ENCODE results near the gene LIPM.
A peak's percentile ranks its signal among the peaks of the same experiment; 100 is the strongest.
"Not testable (repeated sequence)": the region's sequence is repeated elsewhere in the genome, so short reads cannot be mapped to it uniquely, and the experiment has no call there.

The LIPM gene

DNA sequence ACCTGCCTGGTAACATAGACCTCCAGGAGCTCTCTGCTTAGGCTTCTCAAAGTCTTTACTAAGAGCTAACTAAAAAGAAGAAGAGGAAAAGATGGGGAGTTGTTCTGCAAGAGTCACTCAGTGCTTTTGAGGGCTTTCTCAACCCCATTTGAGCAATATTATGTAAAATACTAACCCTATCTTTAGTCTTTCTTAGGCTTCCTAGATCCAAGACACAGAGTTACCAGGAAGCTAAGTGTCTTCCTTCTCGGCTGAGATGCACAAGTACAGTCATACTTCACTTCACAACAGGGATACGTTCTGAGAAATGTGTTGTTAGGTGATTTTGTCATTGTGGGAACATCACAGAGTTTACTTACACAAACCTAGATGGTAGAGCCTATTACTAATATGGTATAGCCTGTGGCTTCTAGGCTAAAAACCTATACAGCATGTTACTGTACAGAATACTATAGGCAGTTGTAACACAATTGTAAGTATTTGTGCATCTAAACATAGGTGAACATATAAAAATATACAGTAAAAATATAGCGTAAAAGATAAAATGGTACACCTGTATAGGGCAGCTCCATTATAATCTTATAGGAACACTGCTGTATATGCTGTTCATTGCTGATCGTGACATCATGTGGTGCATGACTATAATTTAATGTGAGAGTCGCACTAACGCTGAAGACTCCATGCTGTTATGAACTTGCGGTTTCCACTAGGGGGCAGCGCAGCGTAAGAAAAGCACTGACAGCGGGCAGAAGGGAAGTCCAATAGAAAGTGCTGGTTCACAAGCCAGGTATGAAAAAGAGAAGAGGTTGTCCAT is 32.8 kb downstream of the LIPM start:
- H3K36me3 ChIP-seq (ENCODE audit: insufficient read depth, low read length), result no peaks in the 10 kb centered on the region
- ATAC-seq (ENCODE audit: insufficient read depth, low read depth) (peak; percentile 99), DNase-seq (peak; percentile 85)
- no peak overlapping the region for H3K27ac ChIP-seq (ENCODE audit: low read length)
- no peak overlapping the region for H2AFZ ChIP-seq (ENCODE audit: low read depth, low read length)
- H3K79me2 ChIP-seq (ENCODE audit: insufficient read depth, low read length), result no peaks in the 10 kb centered on the region
- H3K9me3 ChIP-seq (ENCODE audit: insufficient read depth, low read length, severe bottlenecking), result no peaks in the 10 kb centered on the region
- no peak overlapping the region for H3K9ac ChIP-seq (ENCODE audit: low read depth, low read length)
- H3K4me1 ChIP-seq (ENCODE audit: insufficient read depth, low read length), result 0 out of 2 replicates have a peak, but pooled peaks cover 3% of the 10 kb centered on the region
- H3K4me3 ChIP-seq (ENCODE audit: low read depth in 1 of 2, low read length in 2 of 2), result no peak overlapping the region
- H3K4me2 ChIP-seq (ENCODE audit: insufficient read depth, low read length), result no peak overlapping the region
- TF ChIP-seq, protein P1, sequence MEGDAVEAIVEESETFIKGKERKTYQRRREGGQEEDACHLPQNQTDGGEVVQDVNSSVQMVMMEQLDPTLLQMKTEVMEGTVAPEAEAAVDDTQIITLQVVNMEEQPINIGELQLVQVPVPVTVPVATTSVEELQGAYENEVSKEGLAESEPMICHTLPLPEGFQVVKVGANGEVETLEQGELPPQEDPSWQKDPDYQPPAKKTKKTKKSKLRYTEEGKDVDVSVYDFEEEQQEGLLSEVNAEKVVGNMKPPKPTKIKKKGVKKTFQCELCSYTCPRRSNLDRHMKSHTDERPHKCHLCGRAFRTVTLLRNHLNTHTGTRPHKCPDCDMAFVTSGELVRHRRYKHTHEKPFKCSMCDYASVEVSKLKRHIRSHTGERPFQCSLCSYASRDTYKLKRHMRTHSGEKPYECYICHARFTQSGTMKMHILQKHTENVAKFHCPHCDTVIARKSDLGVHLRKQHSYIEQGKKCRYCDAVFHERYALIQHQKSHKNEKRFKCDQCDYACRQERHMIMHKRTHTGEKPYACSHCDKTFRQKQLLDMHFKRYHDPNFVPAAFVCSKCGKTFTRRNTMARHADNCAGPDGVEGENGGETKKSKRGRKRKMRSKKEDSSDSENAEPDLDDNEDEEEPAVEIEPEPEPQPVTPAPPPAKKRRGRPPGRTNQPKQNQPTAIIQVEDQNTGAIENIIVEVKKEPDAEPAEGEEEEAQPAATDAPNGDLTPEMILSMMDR (IDR thresholded peaks at IDR 0.05; ENCODE audit: borderline replicate concordance, extremely low read depth, low read length, poor library complexity, severe bottlenecking), result peak; percentile 96
- no peak for TF ChIP-seq EZH2 (IDR thresholded peaks at IDR 0.05; ENCODE audit: borderline replicate concordance, low read depth, low read length, severe bottlenecking)
- H3K27me3 ChIP-seq (ENCODE audit: insufficient read depth, low read length, poor library complexity), result peaks cover 31% of the 10 kb centered on the region
- no peaks in the 10 kb centered on the region for H4K20me1 ChIP-seq (ENCODE audit: insufficient read depth, low read length)

DNA sequence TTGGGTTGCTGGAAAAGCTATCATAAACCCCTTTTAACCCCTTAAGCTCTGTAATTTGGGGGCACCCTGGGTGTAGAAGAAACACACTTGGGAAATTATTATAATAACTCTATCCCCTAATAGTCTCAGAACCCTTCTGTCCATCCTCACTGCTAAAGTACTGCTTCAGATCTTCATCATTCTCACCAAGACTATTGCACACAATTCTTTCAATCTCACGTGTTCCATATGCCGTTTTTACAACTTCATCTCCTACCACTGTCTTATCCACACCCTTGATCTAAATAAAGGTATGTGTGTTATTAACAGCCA is 33.3 kb downstream of the LIPM start:
- TF ChIP-seq EZH2 (IDR thresholded peaks at IDR 0.05; ENCODE audit: borderline replicate concordance, low read depth, low read length, severe bottlenecking), result no peak
- TF ChIP-seq, protein P1 (IDR thresholded peaks at IDR 0.05; ENCODE audit: borderline replicate concordance, extremely low read depth, low read length, poor library complexity, severe bottlenecking), result no peak
- Histone ChIP-seq H3K4me3 (ENCODE audit: low read depth in 1 of 2, low read length in 2 of 2) (no peak overlapping the region), H3K9me3 (ENCODE audit: insufficient read depth, low read length, severe bottlenecking) (no peaks in the 10 kb centered on the region), H3K27me3 (ENCODE audit: insufficient read depth, low read length, poor library complexity) (peaks cover 27% of the 10 kb centered on the region), H3K9ac (ENCODE audit: low read depth, low read length) (no peak overlapping the region), H3K4me2 (ENCODE audit: insufficient read depth, low read length) (no peak overlapping the region), H3K4me1 (ENCODE audit: insufficient read depth, low read length) (0 out of 2 replicates have a peak, but pooled peaks cover 3% of the 10 kb centered on the region), H4K20me1 (ENCODE audit: insufficient read depth, low read length) (no peaks in the 10 kb centered on the region), H3K36me3 (ENCODE audit: insufficient read depth, low read length) (no peaks in the 10 kb centered on the region), H3K27ac (ENCODE audit: low read length) (no peak overlapping the region), H2AFZ (ENCODE audit: low read depth, low read length) (no peak overlapping the region), H3K79me2 (ENCODE audit: insufficient read depth, low read length) (no peaks in the 10 kb centered on the region)
- DNase-seq (no peak), ATAC-seq (ENCODE audit: insufficient read depth, low read depth) (no peak; the same call in 2 of the 3 replicates)

DNA sequence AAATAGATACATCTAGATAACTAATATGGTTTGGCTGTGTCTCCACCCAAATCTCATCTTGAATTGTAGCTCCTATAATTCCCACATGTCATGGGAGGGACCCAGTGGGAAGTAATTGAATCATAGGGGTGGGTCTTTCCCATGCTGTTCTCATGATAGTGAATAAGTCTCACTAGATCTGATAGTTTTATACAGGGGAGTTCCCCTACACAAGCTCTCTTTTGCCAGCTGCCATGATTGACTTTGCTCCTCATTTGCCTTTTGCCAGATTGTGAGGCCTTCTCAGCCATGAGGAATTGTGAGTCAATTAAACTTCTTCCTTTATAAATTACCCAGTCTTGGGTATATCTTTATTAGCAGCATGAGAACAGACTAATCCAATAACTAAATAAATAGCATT is 35.1 kb downstream of the LIPM start:
- H3K4me2 ChIP-seq (ENCODE audit: insufficient read depth, low read length); ATAC-seq (ENCODE audit: insufficient read depth, low read depth); DNase-seq; H3K4me1 ChIP-seq (ENCODE audit: insufficient read depth, low read length); H3K27ac ChIP-seq (ENCODE audit: low read length); H3K9me3 ChIP-seq (ENCODE audit: insufficient read depth, low read length, severe bottlenecking); H2AFZ ChIP-seq (ENCODE audit: low read depth, low read length); H3K4me3 ChIP-seq (ENCODE audit: low read depth in 1 of 2, low read length in 2 of 2); H3K79me2 ChIP-seq (ENCODE audit: insufficient read depth, low read length); H4K20me1 ChIP-seq (ENCODE audit: insufficient read depth, low read length); H3K9ac ChIP-seq (ENCODE audit: low read depth, low read length); H3K36me3 ChIP-seq (ENCODE audit: insufficient read depth, low read length): not testable (repeated sequence)
- H3K27me3 ChIP-seq (ENCODE audit: insufficient read depth, low read length, poor library complexity), result peaks cover 12% of the 10 kb centered on the region

DNA sequence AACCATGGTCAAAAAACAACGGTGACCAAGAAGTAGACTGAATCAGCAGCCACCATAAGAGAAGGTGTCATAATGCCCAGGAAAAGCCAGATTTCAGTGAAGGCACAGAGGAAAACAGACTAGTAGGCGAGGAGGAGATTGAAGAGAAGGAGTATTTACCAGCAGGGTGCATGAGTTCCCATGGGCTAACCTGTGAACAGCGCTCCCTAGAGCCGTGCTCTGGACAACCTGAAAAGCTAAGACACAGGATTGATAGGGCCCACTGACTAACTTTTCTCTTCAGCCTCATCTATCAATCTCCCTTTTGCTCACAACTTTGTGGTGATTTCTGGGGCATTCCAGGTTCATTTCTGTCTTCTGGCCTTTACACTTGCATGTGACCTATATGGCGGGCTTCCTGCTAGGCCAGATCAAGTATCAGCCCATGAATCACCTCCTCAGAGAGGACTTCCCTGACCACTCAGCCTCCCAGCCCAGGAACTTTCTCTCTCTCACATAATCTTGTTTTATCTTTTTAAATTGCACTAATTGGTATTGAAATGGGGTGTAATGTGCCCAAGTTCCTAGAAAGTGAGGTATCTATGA is 36.3 kb downstream of the LIPM start:
- Histone ChIP-seq H3K79me2 (ENCODE audit: insufficient read depth, low read length) (no peaks in the 10 kb centered on the region), H2AFZ (ENCODE audit: low read depth, low read length) (no peak overlapping the region), H3K4me3 (ENCODE audit: low read depth in 1 of 2, low read length in 2 of 2) (no peak overlapping the region), H3K36me3 (ENCODE audit: insufficient read depth, low read length) (no peaks in the 10 kb centered on the region), H3K4me1 (ENCODE audit: insufficient read depth, low read length) (0 out of 2 replicates have a peak, but pooled peaks cover 3% of the 10 kb centered on the region), H3K27me3 (ENCODE audit: insufficient read depth, low read length, poor library complexity) (peaks cover under 1% of the 10 kb centered on the region), H3K27ac (ENCODE audit: low read length) (no peak overlapping the region), H4K20me1 (ENCODE audit: insufficient read depth, low read length) (no peaks in the 10 kb centered on the region), H3K9me3 (ENCODE audit: insufficient read depth, low read length, severe bottlenecking) (no peaks in the 10 kb centered on the region), H3K9ac (ENCODE audit: low read depth, low read length) (no peak overlapping the region), H3K4me2 (ENCODE audit: insufficient read depth, low read length) (no peak overlapping the region)
- DNase-seq, result no peak
- TF ChIP-seq EZH2 (IDR thresholded peaks at IDR 0.05; ENCODE audit: borderline replicate concordance, low read depth, low read length, severe bottlenecking), result no peak
- TF ChIP-seq, protein P1 (IDR thresholded peaks at IDR 0.05; ENCODE audit: borderline replicate concordance, extremely low read depth, low read length, poor library complexity, severe bottlenecking), result no peak
- no peak for ATAC-seq (ENCODE audit: insufficient read depth, low read depth)
